A673 (cell line): Measurements from ENCODE around the gene HBG2. TPM values are rescaled to one million over a fixed set of nuclear protein-coding genes. Genes with fewer than 3 reads are reported as not detected.

Experiments used
- BruUV-seq: library from RNA; stranded (reverse); fragments of 400-500 nt; replicated peaks from 2 replicates; lab custom pipeline; 2021; lab: Mats Ljungman, UMichigan
- CTCF ChIA-PET: fragments of 300-600 bp; sonication (Branson Sonifier 250); formaldehyde crosslinking; loops from one replicate; lab custom pipeline; 2022; ENCODE audit warnings: antibody characterized with exemption; lab: Charles Lee
- POLR2A ChIA-PET: fragments of 300-600 bp; sonication (Branson Sonifier 250); formaldehyde crosslinking; loops from one replicate; lab custom pipeline; 2022; ENCODE audit warnings: antibody characterized with exemption; ENCODE audit not compliant: low non-redundant PET; lab: Charles Lee
- DNase-seq: peaks from one replicate; pipeline ENCODE4 v3.0.0-alpha.2; 2015; ENCODE audit warnings: low spot score
- H3K27ac ChIP-seq: fragments of 200-600 bp; sonication (generic); 2 replicates; pipeline ENCODE4 v1.5.1; 2016; ENCODE audit warnings: mixed run types, low read depth, mild to moderate bottlenecking, mixed read lengths, antibody characterized with exemption, low read length; ENCODE audit not compliant: poor library complexity, severe bottlenecking
- H3K27me3 ChIP-seq: fragments of 200-600 bp; sonication (generic); replicated peaks from 2 replicates; pipeline ENCODE4 v1.6.1; 2017; ENCODE audit warnings: mixed run types, low read depth, mild to moderate bottlenecking, mixed read lengths, antibody characterized with exemption, low read length; ENCODE audit not compliant: insufficient read depth, poor library complexity
- H3K36me3 ChIP-seq: fragments of 200-600 bp; sonication (generic); 2 replicates; pipeline ENCODE4 v1.6.1; 2016; ENCODE audit warnings: mixed run types, mild to moderate bottlenecking, mixed read lengths, antibody characterized with exemption, low read length; ENCODE audit not compliant: insufficient read depth, poor library complexity, severe bottlenecking
- H3K4me1 ChIP-seq: fragments of 200-600 bp; sonication (generic); 2 replicates; pipeline ENCODE4 v1.6.1; 2017; ENCODE audit warnings: mixed run types, mild to moderate bottlenecking, mixed read lengths, antibody characterized with exemption, low read length; ENCODE audit not compliant: insufficient read depth, poor library complexity, severe bottlenecking
- H3K4me3 ChIP-seq: fragments of 200-600 bp; sonication (generic); 2 replicates; pipeline ENCODE4 v1.5.1; 2016; ENCODE audit warnings: low read depth, mixed run types, mild to moderate bottlenecking, mixed read lengths, low read length; ENCODE audit not compliant: poor library complexity, severe bottlenecking
- H3K9me3 ChIP-seq: fragments of 200-600 bp; sonication (generic); 2 replicates; pipeline ENCODE4 v1.6.1; 2016; ENCODE audit warnings: mixed run types, low read depth, mild to moderate bottlenecking, mixed read lengths, antibody characterized with exemption, low read length; ENCODE audit not compliant: poor library complexity, severe bottlenecking
- CTCF ChIP-seq: fragments of 300-800, 200-600 bp; sonication (generic); conservative IDR thresholded peaks from 2 replicates; pipeline ENCODE4 v1.5.1; 2017; ENCODE audit warnings: low read depth, mild to moderate bottlenecking, antibody characterized with exemption, low read length, moderate library complexity, mixed read lengths
- EZH2 ChIP-seq: fragments of 200-600 bp; sonication (generic); IDR thresholded peaks from 2 replicates; pipeline ENCODE4 v1.6.1; 2017; ENCODE audit warnings: borderline replicate concordance, low read depth, mild to moderate bottlenecking, mixed read lengths, antibody characterized with exemption, low read length; ENCODE audit not compliant: poor library complexity, severe bottlenecking
- intact Hi-C: fragments of 100-400 bp; cut with micrococcal nuclease; formaldehyde crosslinking; loops from one replicate; pipeline ENCODE4 v1.10.0; 2022; ENCODE audit not compliant: unreplicated experiment
- total RNA-seq: library from RNA; stranded (reverse); gene quantifications from 2 replicates; pipeline ENCODE4 v1.2.3, GENCODE V29; 2021

The HBG2 gene
- total RNA-seq, 1 experiment from 2014 or later: not detected

DNA sequence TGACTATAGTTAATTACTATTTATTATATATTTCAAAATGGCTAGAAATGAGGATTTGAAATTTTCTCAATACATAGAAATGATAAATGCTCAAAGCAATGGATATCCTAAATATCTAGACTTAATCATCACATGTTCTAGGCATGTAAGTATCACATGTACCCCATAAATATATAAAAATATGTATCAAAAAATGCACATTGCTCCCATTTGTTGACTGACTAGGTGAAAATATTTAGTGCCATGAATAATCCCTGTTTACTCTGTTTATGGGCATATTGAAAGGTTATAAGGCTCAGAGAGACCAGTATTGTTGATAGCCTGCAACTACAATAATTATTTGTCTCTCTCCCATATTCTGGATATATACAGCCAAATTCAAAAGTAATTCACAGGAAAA, 12.0 kb upstream of the HBG2 start:
- no peaks in the 10 kb centered on the region for H3K9me3 ChIP-seq
- ChIA-PET CTCF (no interaction called here), POLR2A (no interaction called here)
- no peak for DNase-seq
- H3K4me1 ChIP-seq: no peaks in the 10 kb centered on the region
- no peak overlapping the region for H3K27ac ChIP-seq
- no TSS peak for BruUV-seq
- H3K36me3 ChIP-seq: no peaks in the 10 kb centered on the region
- TF ChIP-seq CTCF: no peak
- TF ChIP-seq EZH2: no peak
- H3K27me3 ChIP-seq: no peaks in the 10 kb centered on the region
- intact Hi-C loops: no loop called here
- H3K4me3 ChIP-seq: no peak overlapping the region

- DNase-seq: no peak
- intact Hi-C loops: no loop called here
- Histone ChIP-seq H3K4me3 (no peak overlapping the region), H3K36me3 (no peaks in the 10 kb centered on the region), H3K9me3 (no peaks in the 10 kb centered on the region), H3K27ac (no peak overlapping the region), H3K4me1 (no peaks in the 10 kb centered on the region), H3K27me3 (no peaks in the 10 kb centered on the region)
- POLR2A ChIA-PET: no interaction called here
- CTCF ChIA-PET: no interaction called here
- TF ChIP-seq CTCF: no peak
- no peak for TF ChIP-seq EZH2
- no TSS peak for BruUV-seq
Measured at GRCh38 chr11:5265832-5266231, 11.3 kb upstream of the HBG2 start.

GRCh38 chr11:5258543-5259262, 4.1 kb upstream of the HBG2 start:
- BruUV-seq: no TSS peak
- no peaks in the 10 kb centered on the region for H3K27me3 ChIP-seq
- H3K4me1 ChIP-seq: no peaks in the 10 kb centered on the region
- ChIA-PET CTCF (no interaction called here), POLR2A (no interaction called here)
- no peaks in the 10 kb centered on the region for H3K36me3 ChIP-seq
- H3K27ac ChIP-seq: no peak overlapping the region
- TF ChIP-seq EZH2 (no peak), CTCF (no peak)
- intact Hi-C loops: no loop called here
- H3K9me3 ChIP-seq: no peaks in the 10 kb centered on the region
- no peak for DNase-seq
- H3K4me3 ChIP-seq: no peak overlapping the region
